Kasumi-1 (cell line): Measurements from ENCODE around the gene ARL13B.

Experiments used
- DNase-seq, 2 experiments: peaks; one replicate each; lab custom pipeline; 2025; lab: John Stamatoyannopoulos, UW

Gene ARL13B

GRCh38 chr3:94099311-94099710 is 119.4 kb downstream of the ARL13B start:
- DNase-seq = no peak

GRCh38 chr3:94101860-94102259 is 121.9 kb downstream of the ARL13B start:
- DNase-seq = peak; percentile 18 to 26
